Measurements from ENCODE around the gene SLC25A47. TPM values are rescaled to one million over a fixed set of nuclear protein-coding genes. Genes with fewer than 3 reads are reported as not detected.

Gene SLC25A47
- total and polyA plus RNA-seq, 2 donors (not counting 1 experiment from before 2014, with no cell fraction given), result not detected

DNA sequence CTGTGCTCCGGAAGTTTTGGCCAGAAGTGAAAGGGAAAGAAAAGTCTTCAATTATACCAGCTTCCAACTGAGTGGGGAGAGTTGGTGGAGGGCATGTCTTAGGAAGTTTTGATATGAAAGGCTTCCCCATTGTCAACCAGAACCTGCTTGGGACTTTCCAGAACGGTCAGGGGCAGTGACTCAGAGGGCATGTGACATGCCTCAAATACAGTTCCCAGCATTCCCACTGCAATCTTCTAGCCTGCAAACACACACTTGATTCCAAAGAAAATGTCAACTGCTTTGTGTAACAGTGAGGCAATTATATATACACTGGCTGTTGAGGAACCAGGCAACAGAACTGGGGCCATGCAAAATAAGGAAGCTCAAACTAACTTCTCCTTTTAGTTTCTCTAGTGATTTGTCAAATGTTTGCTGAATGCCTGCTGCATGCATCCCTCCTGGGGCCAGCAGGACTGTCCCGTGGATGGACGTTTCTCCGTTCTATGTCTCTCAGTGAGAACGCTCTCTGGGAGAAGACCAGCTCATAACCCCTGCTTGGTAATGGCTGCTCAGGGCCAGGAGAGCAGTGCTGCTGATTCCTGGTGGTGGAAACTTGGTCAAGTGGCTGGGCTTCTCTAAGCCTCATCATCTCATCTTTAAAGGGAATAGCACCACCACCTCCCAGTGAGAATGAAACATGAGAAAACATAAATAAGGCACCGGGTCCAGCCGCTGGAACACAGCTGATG lies 18.3 kb downstream of the SLC25A47 start:
- peak overlapping the region; percentile 62 for H3K4me3 Mint-ChIP-seq
- peaks cover 4 to 6% of the 10 kb centered on the region in 2 experiments for H3K36me3 ChIP-seq (replicated peaks in 1 of 2; ENCODE audit: control extremely low read depth in 1 of 2, control insufficient read depth in 1 of 2, extremely low read depth in 1 of 2, insufficient read depth in 2 of 2, low read length in 1 of 2)
- peak; percentile 69 for DNase-seq
- peaks cover 24% of the 10 kb centered on the region for H3K4me1 Mint-ChIP-seq
- H3K27me3 ChIP-seq (replicated peaks in 1 of 4; ENCODE audit: control extremely low read depth in 1 of 4, control insufficient read depth in 3 of 4, insufficient read depth in 4 of 4, low read length in 3 of 4), result no peaks in the 10 kb centered on the region
- H4K20me1 ChIP-seq (ENCODE audit: control insufficient read depth, insufficient read depth, low read length, poor library complexity, severe bottlenecking), result no peaks in the 10 kb centered on the region
- no peaks in the 10 kb centered on the region for H3K27me3 Mint-ChIP-seq
- peaks cover 15 to 22% of the 10 kb centered on the region in 2 donors for H3K4me1 ChIP-seq (ENCODE audit: control insufficient read depth in 2 of 2, insufficient read depth in 2 of 2, low read length in 2 of 2)
- peak; percentile 95 for ATAC-seq (ENCODE audit: low read depth)
- peak overlapping the region; percentile 93 for H3K27ac Mint-ChIP-seq
- peak overlapping the region in 1 of 5 experiments; percentile 19 for H3K4me3 ChIP-seq (ENCODE audit: control extremely low read depth in 1 of 5, extremely low read depth in 1 of 5, insufficient read depth in 1 of 5, low read depth in 2 of 5, low read length in 4 of 5)
- ChIA-PET CTCF (interaction anchor here (0.9 to 1.9 kb wide), 7 partner anchors 23 to 105 kb away, joined by 3 to 10 read pairs (median 4); a partner anchor contains a TSS), POLR2A (interaction anchor here (0.6 to 1.3 kb wide), 3 partner anchors 9 to 81 kb away, joined by 3 read pairs; no protein-coding TSS in a partner anchor)
- peak overlapping the region; percentile 75 to 78 for H3K27ac ChIP-seq (ENCODE audit: low read length in 2 of 2)
- H3K4me2 ChIP-seq (replicated peaks; ENCODE audit: low read depth, low read length, poor library complexity, severe bottlenecking), result peak overlapping the region; percentile 60
- no peak for TF ChIP-seq CTCF (IDR thresholded peaks at IDR 0.05)
- TF ChIP-seq EZH2 (IDR thresholded peaks at IDR 0.05; ENCODE audit: borderline replicate concordance, insufficient read depth, low read depth, low read length, poor library complexity, severe bottlenecking), result no peak
- no peaks in the 10 kb centered on the region for H3K9me3 Mint-ChIP-seq (ENCODE audit: insufficient read depth)
- peak overlapping the region; percentile 9 for H3K9ac ChIP-seq (ENCODE audit: low read length)
- peaks cover 0 to 3% (median 0%) of the 10 kb centered on the region in 3 donors for H3K9me3 ChIP-seq (ENCODE audit: control extremely low read depth in 1 of 3, control insufficient read depth in 2 of 3, insufficient read depth in 1 of 3, low read length in 2 of 3)
- H2AFZ ChIP-seq (ENCODE audit: insufficient read depth, low read depth, low read length, poor library complexity, severe bottlenecking), result peak overlapping the region; percentile 57
- 0% methylated on average over 4 of the region's 8 CpGs for WGBS (ENCODE audit: insufficient coverage)
- intact Hi-C loops (cut with micrococcal nuclease), result loop anchor here (1.0 to 5.0 kb wide), 3 partner anchors 23 to 57 kb away; partner anchors contain the start of gene WDR25
- no peaks in the 10 kb centered on the region for H3K79me2 ChIP-seq (ENCODE audit: control insufficient read depth, insufficient read depth, low read length)

- DNase-seq, result no peak
- TF ChIP-seq EZH2 (IDR thresholded peaks at IDR 0.05; ENCODE audit: borderline replicate concordance, insufficient read depth, low read depth, low read length, poor library complexity, severe bottlenecking), result no peak
- no peak for TF ChIP-seq CTCF (IDR thresholded peaks at IDR 0.05)
- Histone ChIP-seq H3K4me2 (replicated peaks; ENCODE audit: low read depth, low read length, poor library complexity, severe bottlenecking) (peak overlapping the region; percentile 60), H3K4me3 (ENCODE audit: control extremely low read depth in 1 of 5, extremely low read depth in 1 of 5, insufficient read depth in 1 of 5, low read depth in 2 of 5, low read length in 4 of 5) (no peak overlapping the region), H3K9me3 (ENCODE audit: control extremely low read depth in 1 of 3, control insufficient read depth in 2 of 3, insufficient read depth in 1 of 3, low read length in 2 of 3) (peaks cover 0 to 1% (median 0%) of the 10 kb centered on the region in 3 donors), H3K9ac (ENCODE audit: low read length) (no peak overlapping the region), H3K27me3 (replicated peaks in 1 of 4; ENCODE audit: control extremely low read depth in 1 of 4, control insufficient read depth in 3 of 4, insufficient read depth in 4 of 4, low read length in 3 of 4) (no peaks in the 10 kb centered on the region), H3K27ac (ENCODE audit: low read length in 2 of 2) (peak overlapping the region in 1 of 2 donors; percentile 78), H4K20me1 (ENCODE audit: control insufficient read depth, insufficient read depth, low read length, poor library complexity, severe bottlenecking) (no peaks in the 10 kb centered on the region), H2AFZ (ENCODE audit: insufficient read depth, low read depth, low read length, poor library complexity, severe bottlenecking) (no peak overlapping the region), H3K36me3 (replicated peaks in 1 of 2; ENCODE audit: control extremely low read depth in 1 of 2, control insufficient read depth in 1 of 2, extremely low read depth in 1 of 2, insufficient read depth in 2 of 2, low read length in 1 of 2) (peaks cover 3 to 9% of the 10 kb centered on the region in 2 experiments), H3K4me1 (ENCODE audit: control insufficient read depth in 2 of 2, insufficient read depth in 2 of 2, low read length in 2 of 2) (peaks cover 15 to 22% of the 10 kb centered on the region in 2 donors), H3K79me2 (ENCODE audit: control insufficient read depth, insufficient read depth, low read length) (no peaks in the 10 kb centered on the region)
- H3K27ac Mint-ChIP-seq, result peak overlapping the region; percentile 74
- ATAC-seq (ENCODE audit: low read depth), result no peak
- H3K4me1 Mint-ChIP-seq, result peaks cover 24% of the 10 kb centered on the region
- ChIA-PET CTCF (interaction anchor here (0.6 kb wide), 1 partner anchor 132 kb away, joined by 3 read pairs; no protein-coding TSS in a partner anchor), POLR2A (no interaction called here)
- intact Hi-C loops (cut with micrococcal nuclease), result loop anchor here (5.0 kb wide), 1 partner anchor 35 kb away; the partner anchor contains the start of gene WDR25
- H3K9me3 Mint-ChIP-seq (ENCODE audit: insufficient read depth), result no peaks in the 10 kb centered on the region
- peak overlapping the region; percentile 8 for H3K4me3 Mint-ChIP-seq
- no peaks in the 10 kb centered on the region for H3K27me3 Mint-ChIP-seq
- WGBS (ENCODE audit: insufficient coverage), result 97% methylated on average over 8 of the region's 11 CpGs
These were observed 19.1 kb downstream of the SLC25A47 start for GRCh38 chr14:100342195-100342594.

Measured in B cell (primary cell).